CD4-positive, alpha-beta T cell treated with Interleukin-12 subunit alpha and Interleukin-12 subunit beta, for 1 hour (primary cell): ENCODE data around the gene SPTBN2.

Experiments used
- DNase-seq: peaks from one replicate; pipeline ENCODE4 v3.0.0-alpha.2; 2020

The SPTBN2 gene

GRCh38 chr11:66700742-66701141 is 28.3 kb downstream of the SPTBN2 start:
- no peak for DNase-seq

- no peak for DNase-seq
Observed at GRCh38 chr11:66700337-66700736, 28.7 kb downstream of the SPTBN2 start.

- no peak for DNase-seq
Observed at GRCh38 chr11:66698491-66698890, 30.5 kb downstream of the SPTBN2 start.

- DNase-seq: no peak
Observed at GRCh38 chr11:66697988-66698387, 31.0 kb downstream of the SPTBN2 start.

GRCh38 chr11:66696146-66696545 is 32.9 kb downstream of the SPTBN2 start:
- DNase-seq: no peak

- DNase-seq: peak; percentile 84
Observed at GRCh38 chr11:66694732-66695207, 34.2 kb downstream of the SPTBN2 start.

GRCh38 chr11:66694056-66694410 is 35.0 kb downstream of the SPTBN2 start:
- no peak for DNase-seq

GRCh38 chr11:66693356-66694055 is 35.5 kb downstream of the SPTBN2 start:
- no peak for DNase-seq

GRCh38 chr11:66692871-66693331 is 36.1 kb downstream of the SPTBN2 start:
- DNase-seq: no peak

GRCh38 chr11:66692446-66692845 is 36.6 kb downstream of the SPTBN2 start:
- no peak for DNase-seq

GRCh38 chr11:66691311-66691980 is 37.6 kb downstream of the SPTBN2 start:
- DNase-seq: no peak

GRCh38 chr11:66689661-66690590 is 39.1 kb downstream of the SPTBN2 start:
- DNase-seq: no peak

- DNase-seq: no peak
Observed at GRCh38 chr11:66688561-66689534, 40.2 kb downstream of the SPTBN2 start.

GRCh38 chr11:66687831-66688281 is 41.2 kb downstream of the SPTBN2 start:
- no peak for DNase-seq

- DNase-seq: no peak
Observed at GRCh38 chr11:66686801-66687750, 41.9 kb downstream of the SPTBN2 start.

GRCh38 chr11:66686100-66686785 is 42.8 kb downstream of the SPTBN2 start:
- no peak for DNase-seq

- no peak for DNase-seq
Observed at GRCh38 chr11:66685276-66686099, 43.5 kb downstream of the SPTBN2 start.

- DNase-seq: no peak
Observed at GRCh38 chr11:66684635-66685034, 44.4 kb downstream of the SPTBN2 start.

- no peak for DNase-seq
Observed at GRCh38 chr11:66683877-66684276, 45.1 kb downstream of the SPTBN2 start.
